Skeletal muscle tissue (tissue), 4 donors: ENCODE data around the gene CPEB3. TPM values are rescaled to one million over a fixed set of nuclear protein-coding genes. Genes with fewer than 3 reads are reported as not detected.

Experiments used
- H3K27ac ChIP-seq: one replicate; pipeline ENCODE4 v1.7.0; 2013; ENCODE audit warnings: mild to moderate bottlenecking, low read depth, low read length, inconsistent platforms
- H3K27me3 ChIP-seq, 3 donors: one replicate each; pipeline ENCODE4 v1.7.0; 2013; ENCODE audit warnings: low read length in 3 of 3; ENCODE audit not compliant: control insufficient read depth in 3 of 3, insufficient read depth in 3 of 3
- H3K36me3 ChIP-seq, 3 donors: one replicate each; pipeline ENCODE4 v1.7.0; 2013; ENCODE audit warnings: low read length in 3 of 3; ENCODE audit not compliant: control insufficient read depth in 3 of 3, insufficient read depth in 3 of 3
- H3K4me1 ChIP-seq, 3 donors: one replicate each; pipeline ENCODE4 v1.7.0; 2013; ENCODE audit warnings: low read length in 3 of 3, mild to moderate bottlenecking in 3 of 3; ENCODE audit not compliant: control insufficient read depth in 3 of 3, insufficient read depth in 3 of 3
- H3K4me3 ChIP-seq, 3 donors: one replicate each; pipeline ENCODE4 v1.7.0; 2013; ENCODE audit warnings: low read length in 3 of 3
- H3K9ac ChIP-seq, 3 donors: one replicate each; pipeline ENCODE4 v1.7.0; 2013; ENCODE audit warnings: low read length in 3 of 3, mild to moderate bottlenecking in 3 of 3, moderate library complexity in 2 of 3, low read depth in 1 of 3
- H3K9me3 ChIP-seq, 3 donors: one replicate each; pipeline ENCODE4 v1.7.0; 2013; ENCODE audit warnings: low read length in 3 of 3; ENCODE audit not compliant: control insufficient read depth in 3 of 3
- total RNA-seq: library from RNA; depleted of rRNA; stranded (reverse); fragments of >200 nt; gene quantifications from one replicate; pipeline ENCODE4 v1.2.3, GENCODE V29; 2014
- donor health status: Osteomylitis.

CPEB3 gene
- total RNA-seq, 1 donor from 2014 or later: 3.1 TPM

DNA sequence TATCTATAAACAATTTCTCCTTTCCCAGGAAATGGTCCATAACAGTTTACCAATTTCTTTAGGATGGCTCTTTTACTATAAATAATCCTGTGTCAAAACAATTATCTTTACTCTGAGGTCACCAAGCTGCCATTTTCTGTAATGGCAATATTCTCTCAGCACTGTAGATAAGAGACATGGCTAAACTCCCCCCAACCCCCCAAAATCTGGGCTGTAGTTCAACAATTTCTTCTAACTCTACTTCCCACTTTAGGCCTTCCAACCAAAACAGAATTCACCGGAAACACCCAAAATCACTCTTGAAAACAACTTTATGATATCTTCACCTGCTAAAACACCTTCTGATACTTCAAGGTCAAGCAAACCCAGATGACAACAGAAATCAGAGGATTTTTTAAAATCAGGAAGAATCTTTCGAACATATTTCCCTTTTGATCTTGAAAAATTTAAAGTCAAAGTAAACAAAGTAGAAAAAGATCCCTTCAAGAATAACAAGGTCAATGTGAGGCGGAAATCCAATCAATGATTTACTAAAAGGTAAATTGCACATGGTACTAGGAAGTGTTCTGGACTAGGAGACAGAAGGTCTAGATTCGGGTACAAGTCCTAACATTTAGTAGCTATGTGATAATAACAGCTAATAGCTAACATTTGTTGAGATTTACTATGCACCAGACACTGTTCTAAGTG lies 176.8 kb downstream of the CPEB3 start:
- H3K9ac ChIP-seq: no peak overlapping the region
- peaks cover 0 to 4% (median 3%) of the 10 kb centered on the region in 3 donors for H3K36me3 ChIP-seq
- peaks cover 5 to 15% (median 9%) of the 10 kb centered on the region in 3 donors for H3K4me1 ChIP-seq
- H3K9me3 ChIP-seq: no peaks in the 10 kb centered on the region
- H3K27ac ChIP-seq: no peak overlapping the region
- H3K27me3 ChIP-seq: no peaks in the 10 kb centered on the region
- no peak overlapping the region for H3K4me3 ChIP-seq

- no peak overlapping the region for H3K27ac ChIP-seq
- no peaks in the 10 kb centered on the region for H3K27me3 ChIP-seq
- no peaks in the 10 kb centered on the region for H3K9me3 ChIP-seq
- H3K36me3 ChIP-seq: peaks cover 0 to 4% (median 3%) of the 10 kb centered on the region in 3 donors
- H3K9ac ChIP-seq: no peak overlapping the region
- no peak overlapping the region for H3K4me3 ChIP-seq
- H3K4me1 ChIP-seq: peaks cover 9 to 25% (median 10%) of the 10 kb centered on the region in 3 donors
These were observed 178.4 kb downstream of the CPEB3 start for GRCh38 chr10:92112462-92112861.

- Histone ChIP-seq H3K27me3 (no peaks in the 10 kb centered on the region), H3K4me1 (peaks cover 9 to 28% (median 14%) of the 10 kb centered on the region in 3 donors), H3K36me3 (peaks cover 0 to 4% (median 3%) of the 10 kb centered on the region in 3 donors), H3K4me3 (no peak overlapping the region), H3K9ac (no peak overlapping the region), H3K9me3 (no peaks in the 10 kb centered on the region), H3K27ac (no peak overlapping the region)
These were observed 179.4 kb downstream of the CPEB3 start for GRCh38 chr10:92111336-92111939.

DNA sequence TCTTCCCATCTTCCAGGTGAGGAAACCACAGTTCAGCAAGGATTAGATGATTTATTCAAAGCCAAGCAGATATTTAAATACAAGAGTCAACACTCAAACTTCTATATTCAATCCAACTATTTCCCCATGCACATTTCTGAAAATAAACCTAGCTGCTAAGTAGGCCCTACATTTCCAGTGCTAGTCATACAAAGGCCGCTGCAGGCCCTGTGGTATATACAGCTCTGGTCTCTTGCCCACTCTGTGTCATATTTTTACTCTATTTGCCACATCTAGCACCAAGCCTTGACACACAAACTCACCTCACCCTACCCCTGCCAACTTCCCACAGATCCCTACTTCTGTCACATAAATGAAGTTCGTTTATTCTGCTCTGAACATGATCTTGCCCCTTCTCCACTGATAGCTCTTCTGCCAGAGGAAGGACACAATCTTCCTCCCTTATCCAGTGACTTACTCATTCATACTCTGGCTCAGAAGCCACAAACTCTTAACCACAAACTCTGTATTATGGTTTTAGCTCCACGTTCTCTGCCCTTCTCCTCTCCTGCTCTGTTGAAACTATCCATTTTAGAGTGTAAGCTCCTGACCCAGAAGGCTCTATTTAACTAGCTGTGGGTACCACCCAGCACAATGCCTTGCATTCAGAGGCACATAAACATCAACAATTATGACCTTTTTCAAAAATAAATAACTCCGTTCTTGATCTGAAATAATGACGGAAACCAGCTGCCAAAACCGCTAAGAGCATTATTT lies 180.7 kb downstream of the CPEB3 start:
- H3K27ac ChIP-seq: no peak overlapping the region
- peaks cover 9 to 28% (median 14%) of the 10 kb centered on the region in 3 donors for H3K4me1 ChIP-seq
- no peaks in the 10 kb centered on the region for H3K9me3 ChIP-seq
- H3K27me3 ChIP-seq: no peaks in the 10 kb centered on the region
- no peak overlapping the region for H3K9ac ChIP-seq
- no peak overlapping the region for H3K4me3 ChIP-seq
- peaks cover 0 to 4% (median 3%) of the 10 kb centered on the region in 3 donors for H3K36me3 ChIP-seq

- H3K36me3 ChIP-seq: peaks cover 0 to 4% (median 3%) of the 10 kb centered on the region in 3 donors
- no peaks in the 10 kb centered on the region for H3K27me3 ChIP-seq
- peaks cover 9 to 28% (median 14%) of the 10 kb centered on the region in 3 donors for H3K4me1 ChIP-seq
- no peak overlapping the region for H3K4me3 ChIP-seq
- H3K9me3 ChIP-seq: no peaks in the 10 kb centered on the region
- H3K9ac ChIP-seq: no peak overlapping the region
- H3K27ac ChIP-seq: no peak overlapping the region
These were observed 182.1 kb downstream of the CPEB3 start for GRCh38 chr10:92108747-92109146.

DNA sequence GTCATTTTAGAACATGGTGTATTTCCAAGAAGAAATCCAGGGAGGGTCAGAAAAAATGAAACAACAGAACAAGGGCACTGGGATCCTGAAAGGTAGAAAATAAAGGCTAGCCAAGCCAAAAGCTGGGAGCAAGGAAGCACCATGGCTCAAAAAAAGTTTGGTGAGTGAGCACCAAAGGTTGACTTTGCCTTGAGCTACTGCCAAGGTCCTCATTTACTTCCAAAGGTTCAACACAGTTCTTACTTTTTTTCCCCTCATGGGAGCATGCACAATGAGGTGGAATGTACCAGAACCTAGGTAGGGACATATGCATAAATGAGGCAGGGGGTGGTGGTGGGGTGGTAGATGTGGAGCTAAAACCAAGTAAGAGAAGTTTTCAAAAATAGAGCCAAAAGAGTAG lies 182.8 kb downstream of the CPEB3 start:
- Histone ChIP-seq H3K27me3 (no peaks in the 10 kb centered on the region), H3K4me3 (no peak overlapping the region), H3K36me3 (peaks cover 0 to 4% (median 3%) of the 10 kb centered on the region in 3 donors), H3K9me3 (no peaks in the 10 kb centered on the region), H3K9ac (no peak overlapping the region), H3K4me1 (peaks cover 14 to 34% (median 20%) of the 10 kb centered on the region in 3 donors), H3K27ac (no peak overlapping the region)

- H3K27ac ChIP-seq: peak overlapping the region; percentile 88
- H3K36me3 ChIP-seq: no peaks in the 10 kb centered on the region
- H3K9me3 ChIP-seq: no peaks in the 10 kb centered on the region
- H3K9ac ChIP-seq: no peak overlapping the region
- H3K4me3 ChIP-seq: no peak overlapping the region
- no peaks in the 10 kb centered on the region for H3K27me3 ChIP-seq
- peaks cover 27 to 43% (median 34%) of the 10 kb centered on the region in 3 donors for H3K4me1 ChIP-seq
These were observed 187.3 kb downstream of the CPEB3 start for GRCh38 chr10:92103376-92104090.

DNA sequence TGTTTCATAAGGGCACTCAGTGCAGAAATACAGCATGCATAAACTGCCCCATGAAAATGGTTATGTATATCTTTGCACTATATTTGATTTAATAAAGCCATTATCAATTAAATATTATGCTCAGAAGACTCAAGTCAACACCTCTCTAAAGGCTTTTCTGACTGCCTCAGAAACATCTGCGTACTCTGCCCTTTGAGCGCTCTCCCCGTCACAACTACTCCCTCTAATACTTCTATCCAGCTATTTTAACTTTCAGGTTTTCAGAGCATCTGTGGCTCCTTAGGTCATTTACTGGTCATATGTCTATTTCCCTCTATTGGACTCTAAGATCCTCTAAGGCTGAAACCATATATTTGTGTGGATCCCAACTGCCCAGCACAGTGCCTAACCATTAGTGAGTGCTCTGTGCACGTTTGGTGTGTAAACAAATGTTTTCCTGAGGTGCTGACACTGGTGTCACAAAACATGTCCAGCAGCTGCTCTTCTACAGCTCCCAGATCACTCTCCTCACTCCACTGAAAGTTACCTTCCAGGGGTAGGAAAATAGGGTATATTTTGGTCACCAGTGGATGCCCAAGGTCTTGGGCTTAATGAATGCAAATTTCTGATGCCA lies 188.2 kb downstream of the CPEB3 start:
- no peak overlapping the region for H3K9ac ChIP-seq
- no peak overlapping the region for H3K4me3 ChIP-seq
- H3K36me3 ChIP-seq: no peaks in the 10 kb centered on the region
- H3K27me3 ChIP-seq: no peaks in the 10 kb centered on the region
- peak overlapping the region; percentile 88 for H3K27ac ChIP-seq
- peaks cover 27 to 35% (median 34%) of the 10 kb centered on the region in 3 donors for H3K4me1 ChIP-seq
- no peaks in the 10 kb centered on the region for H3K9me3 ChIP-seq

GRCh38 chr10:92094960-92095359 lies 195.9 kb downstream of the CPEB3 start:
- H3K4me3 ChIP-seq: no peak overlapping the region
- no peaks in the 10 kb centered on the region for H3K4me1 ChIP-seq
- H3K9me3 ChIP-seq: no peaks in the 10 kb centered on the region
- no peak overlapping the region for H3K9ac ChIP-seq
- no peaks in the 10 kb centered on the region for H3K27me3 ChIP-seq
- H3K27ac ChIP-seq: no peak overlapping the region
- no peaks in the 10 kb centered on the region for H3K36me3 ChIP-seq
